HUES6 (cell line): ENCODE data around the gene SLC6A18.

Experiments used
- H3K27ac ChIP-seq: 2 replicates; pipeline ENCODE4 v1.7.0; 2013; ENCODE audit warnings: low read depth, mild to moderate bottlenecking, low read length, inconsistent platforms
- H3K27me3 ChIP-seq: 2 replicates; pipeline ENCODE4 v1.6.1; 2013; ENCODE audit warnings: low read length; ENCODE audit not compliant: control insufficient read depth, insufficient read depth
- H3K36me3 ChIP-seq: 2 replicates; pipeline ENCODE4 v1.6.1; 2013; ENCODE audit warnings: low read length; ENCODE audit not compliant: control insufficient read depth, insufficient read depth
- H3K4me1 ChIP-seq: 2 replicates; pipeline ENCODE4 v1.6.1; 2013; ENCODE audit warnings: low read length; ENCODE audit not compliant: control insufficient read depth, insufficient read depth
- H3K4me3 ChIP-seq: 2 replicates; pipeline ENCODE4 v1.5.1; 2013; ENCODE audit warnings: low read depth, low read length
- H3K9ac ChIP-seq: one replicate; pipeline ENCODE4 v1.6.1; 2013; ENCODE audit warnings: mild to moderate bottlenecking, low read length
- H3K9me3 ChIP-seq: 2 replicates; pipeline ENCODE4 v1.6.1; 2013; ENCODE audit warnings: low read depth, low read length; ENCODE audit not compliant: control insufficient read depth, insufficient read depth

The SLC6A18 gene

DNA sequence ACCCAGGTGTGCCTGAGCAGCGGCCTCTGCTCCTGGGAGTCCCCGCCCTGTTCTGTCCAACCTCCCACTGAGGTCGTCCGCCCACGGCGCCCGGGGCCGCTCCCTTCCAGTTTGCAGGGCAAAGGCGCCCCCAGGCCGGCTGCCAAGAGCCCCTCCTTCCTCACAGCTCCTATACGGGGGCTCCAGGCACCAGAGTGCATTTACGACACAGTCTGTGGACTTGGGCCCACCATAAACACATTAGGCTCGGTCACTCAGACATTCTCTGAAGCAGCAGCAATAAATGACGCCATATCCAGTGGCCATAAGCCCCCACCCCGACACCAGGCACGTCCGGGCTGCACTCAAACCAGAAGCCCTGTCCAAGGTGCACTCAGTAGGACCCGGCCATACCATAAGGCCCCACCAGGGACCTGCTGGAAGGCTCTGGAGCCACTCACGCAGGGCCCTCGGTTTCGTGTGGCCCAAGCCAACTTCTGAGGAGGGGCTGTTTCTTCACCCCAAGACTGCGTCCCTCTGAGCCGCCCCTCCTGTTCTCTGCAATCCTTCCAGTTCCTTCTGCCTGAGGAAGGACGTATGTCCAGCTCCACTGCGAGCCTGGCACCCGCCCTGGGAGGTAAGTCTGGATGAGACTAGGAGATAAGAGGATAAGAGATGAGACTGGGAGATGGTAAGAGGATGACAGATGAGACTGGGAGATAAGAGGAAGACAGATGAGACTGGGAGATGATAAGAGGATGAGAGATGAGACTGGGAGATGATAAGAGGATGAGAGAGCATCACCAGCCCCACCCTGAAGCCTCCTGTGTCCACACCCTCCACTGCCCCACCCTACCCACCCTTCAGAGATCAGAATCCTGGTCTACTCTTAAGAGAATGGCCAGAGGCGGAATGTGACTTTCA is 26.7 kb downstream of the SLC6A18 start:
- Histone ChIP-seq H3K4me1 (no peaks in the 10 kb centered on the region), H3K27ac (no peak overlapping the region), H3K9me3 (no peaks in the 10 kb centered on the region), H3K4me3 (no peak overlapping the region), H3K36me3 (no peaks in the 10 kb centered on the region), H3K9ac (no peak overlapping the region), H3K27me3 (peaks cover 11% of the 10 kb centered on the region; the same call in 1 of the 2 replicates)

DNA sequence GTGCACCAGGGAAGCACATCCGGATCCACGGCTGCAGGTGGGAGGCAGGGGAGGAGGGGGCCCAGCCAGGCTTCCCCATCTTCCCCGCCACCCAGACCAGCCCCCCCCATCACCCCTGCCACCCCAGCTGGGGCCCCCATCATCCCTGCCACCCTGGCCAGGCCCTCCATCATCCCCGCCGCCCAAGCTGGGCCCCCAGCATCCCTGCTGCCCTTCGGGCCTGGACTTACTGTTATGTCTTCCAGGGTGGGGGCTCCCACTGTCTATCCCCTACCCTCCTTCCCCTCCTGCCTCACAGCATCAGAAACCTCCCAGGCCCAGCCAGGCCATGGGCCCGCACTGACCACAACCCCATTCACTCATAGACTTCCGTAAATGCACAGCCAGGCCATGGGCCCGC is 27.5 kb downstream of the SLC6A18 start:
- H3K4me3 ChIP-seq: no peak overlapping the region
- H3K9ac ChIP-seq: no peak overlapping the region
- H3K36me3 ChIP-seq: no peaks in the 10 kb centered on the region; the same call in 1 of the 2 replicates
- peaks cover 4% of the 10 kb centered on the region; the same call in 1 of the 2 replicates for H3K27me3 ChIP-seq
- H3K27ac ChIP-seq: no peak overlapping the region
- no peaks in the 10 kb centered on the region for H3K9me3 ChIP-seq
- H3K4me1 ChIP-seq: no peaks in the 10 kb centered on the region

DNA sequence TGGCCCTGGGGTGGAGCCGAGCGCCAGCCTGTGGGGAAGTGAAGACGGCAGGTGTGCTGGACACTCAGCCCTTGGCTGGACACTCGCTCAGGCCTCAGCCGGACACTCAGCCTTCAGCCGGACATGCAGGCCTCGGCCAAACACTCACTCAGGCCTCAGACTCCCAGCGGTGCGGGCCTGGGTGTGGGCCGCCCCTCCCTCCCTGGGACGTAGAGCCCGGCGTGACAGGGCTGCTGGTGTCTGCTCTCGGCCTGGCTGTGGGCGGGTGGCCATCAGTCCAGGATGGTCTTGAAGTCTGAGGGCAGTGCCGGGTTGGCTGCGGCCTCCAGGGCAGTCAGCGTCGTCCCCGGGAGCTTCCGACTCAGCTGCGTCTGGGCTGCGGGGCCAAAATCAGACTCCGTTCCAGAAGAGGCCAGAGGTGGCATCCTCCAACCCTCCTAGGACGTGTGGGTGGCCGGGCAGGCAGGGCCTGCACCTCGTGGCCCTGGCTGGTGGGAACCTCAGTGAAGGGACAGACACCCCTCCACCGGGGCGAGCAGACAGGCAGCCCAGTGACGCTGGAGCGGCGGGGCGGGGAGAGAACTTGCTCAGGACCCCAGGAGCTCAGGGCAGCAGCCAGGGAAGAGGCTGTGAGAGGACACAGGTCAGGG is 28.4 kb downstream of the SLC6A18 start:
- no peak overlapping the region for H3K4me3 ChIP-seq
- no peaks in the 10 kb centered on the region; the same call in 1 of the 2 replicates for H3K36me3 ChIP-seq
- H3K4me1 ChIP-seq: no peaks in the 10 kb centered on the region
- peak overlapping the region; percentile 26; the same call in 1 of the 2 replicates for H3K27ac ChIP-seq
- H3K27me3 ChIP-seq: no peaks in the 10 kb centered on the region; the same call in 1 of the 2 replicates
- H3K9ac ChIP-seq: peak overlapping the region; percentile 11
- H3K9me3 ChIP-seq: no peaks in the 10 kb centered on the region

DNA sequence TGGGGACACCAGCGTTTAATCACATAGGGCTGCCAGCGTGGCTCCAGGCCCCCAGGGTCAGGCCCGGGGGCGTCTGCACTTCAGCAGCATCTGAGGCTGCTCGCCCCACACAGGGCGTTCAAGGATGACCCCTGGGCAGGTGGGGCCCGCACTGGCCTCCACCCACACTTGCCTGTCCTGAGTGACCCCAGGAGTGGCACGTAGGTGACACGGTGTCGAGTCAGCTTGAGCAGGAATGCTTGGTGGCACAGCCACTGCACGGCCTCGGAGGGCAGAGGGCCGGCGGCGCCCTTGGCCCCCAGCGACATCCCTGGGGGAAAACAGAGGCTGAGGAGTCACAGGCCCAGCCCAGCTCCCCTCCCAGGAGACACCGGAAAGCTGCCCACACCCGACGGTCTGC is 29.0 kb downstream of the SLC6A18 start:
- no peaks in the 10 kb centered on the region; the same call in 1 of the 2 replicates for H3K27me3 ChIP-seq
- H3K36me3 ChIP-seq: no peaks in the 10 kb centered on the region; the same call in 1 of the 2 replicates
- H3K4me1 ChIP-seq: no peaks in the 10 kb centered on the region
- no peak overlapping the region for H3K27ac ChIP-seq
- H3K4me3 ChIP-seq: no peak overlapping the region
- H3K9ac ChIP-seq: no peak overlapping the region
- H3K9me3 ChIP-seq: no peaks in the 10 kb centered on the region

DNA sequence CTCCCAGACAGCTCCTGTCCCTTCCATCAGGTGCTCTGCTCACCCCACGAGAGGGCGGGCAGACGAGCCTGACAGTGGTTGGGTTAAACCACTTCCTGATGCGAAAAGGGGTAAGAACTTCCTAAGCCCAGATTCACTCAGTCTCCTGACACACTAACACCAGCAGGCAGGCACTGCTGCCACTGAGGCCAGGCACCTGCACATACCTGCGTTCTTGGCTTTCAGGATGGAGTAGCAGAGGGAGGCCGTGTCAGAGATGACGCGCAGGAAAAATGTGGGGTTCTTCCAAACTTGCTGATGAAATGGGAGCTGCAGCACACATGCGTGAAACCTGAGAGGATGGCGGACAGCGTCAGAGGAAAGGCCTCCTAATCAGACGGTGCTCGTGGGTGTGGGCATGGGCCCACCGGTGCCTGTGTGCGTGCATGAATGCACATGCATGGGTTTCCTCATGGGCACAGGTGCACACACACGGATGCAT is 29.9 kb downstream of the SLC6A18 start:
- Histone ChIP-seq H3K4me1 (no peaks in the 10 kb centered on the region), H3K27ac (no peak overlapping the region), H3K4me3 (no peak overlapping the region), H3K9me3 (no peaks in the 10 kb centered on the region; the same call in 1 of the 2 replicates), H3K9ac (no peak overlapping the region), H3K36me3 (peaks cover 1% of the 10 kb centered on the region; the same call in 1 of the 2 replicates), H3K27me3 (no peaks in the 10 kb centered on the region)

DNA sequence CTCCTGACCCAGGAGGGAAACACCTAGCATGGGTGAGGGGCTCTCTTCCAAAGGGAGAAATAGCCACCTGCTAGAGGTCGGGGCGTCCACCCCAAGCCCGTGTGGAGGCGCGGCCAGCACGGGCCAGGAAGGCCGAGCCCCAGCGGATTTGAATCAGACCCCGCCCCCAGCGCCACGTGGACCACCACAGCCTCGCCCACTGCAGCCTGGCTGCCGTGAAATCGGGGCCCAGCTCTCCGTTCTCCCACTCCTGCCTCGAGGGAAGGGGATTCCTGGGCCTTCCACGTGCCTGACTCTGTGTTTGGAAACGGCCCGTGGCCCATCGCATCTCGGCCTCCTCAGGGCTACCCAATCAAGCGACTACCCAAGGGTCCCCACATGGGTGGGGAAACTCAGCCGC is 31.6 kb downstream of the SLC6A18 start:
- Histone ChIP-seq H3K9ac (no peak overlapping the region), H3K27me3 (no peaks in the 10 kb centered on the region), H3K27ac (no peak overlapping the region), H3K9me3 (peaks cover 5% of the 10 kb centered on the region; the same call in 1 of the 2 replicates), H3K4me1 (no peaks in the 10 kb centered on the region), H3K4me3 (no peak overlapping the region), H3K36me3 (peaks cover 12% of the 10 kb centered on the region; the same call in 1 of the 2 replicates)

DNA sequence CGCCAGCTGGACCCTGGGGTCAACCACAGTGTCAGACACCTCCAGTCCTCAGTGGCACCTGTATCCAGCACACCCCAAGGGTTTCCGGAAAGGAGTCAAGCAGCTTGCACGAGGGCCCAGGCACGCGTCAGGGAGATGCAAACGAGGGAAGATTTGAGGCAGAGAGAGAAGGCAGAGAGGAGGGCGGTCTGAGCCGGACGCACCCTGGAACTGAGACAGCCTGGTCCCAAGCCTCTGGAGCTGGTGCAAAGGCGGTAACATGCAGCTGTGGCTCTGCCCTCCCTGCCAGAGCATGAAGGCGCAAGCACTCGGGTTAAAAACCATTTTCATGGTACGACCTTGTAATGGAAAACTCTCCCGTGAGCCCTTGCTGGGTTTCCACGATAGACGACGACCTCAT is 32.2 kb downstream of the SLC6A18 start:
- Histone ChIP-seq H3K4me1 (no peaks in the 10 kb centered on the region), H3K9me3 (peaks cover 10% of the 10 kb centered on the region; the same call in 1 of the 2 replicates), H3K9ac (no peak overlapping the region), H3K36me3 (peaks cover 18% of the 10 kb centered on the region; the same call in 1 of the 2 replicates), H3K27me3 (no peaks in the 10 kb centered on the region), H3K4me3 (no peak overlapping the region), H3K27ac (no peak overlapping the region)

DNA sequence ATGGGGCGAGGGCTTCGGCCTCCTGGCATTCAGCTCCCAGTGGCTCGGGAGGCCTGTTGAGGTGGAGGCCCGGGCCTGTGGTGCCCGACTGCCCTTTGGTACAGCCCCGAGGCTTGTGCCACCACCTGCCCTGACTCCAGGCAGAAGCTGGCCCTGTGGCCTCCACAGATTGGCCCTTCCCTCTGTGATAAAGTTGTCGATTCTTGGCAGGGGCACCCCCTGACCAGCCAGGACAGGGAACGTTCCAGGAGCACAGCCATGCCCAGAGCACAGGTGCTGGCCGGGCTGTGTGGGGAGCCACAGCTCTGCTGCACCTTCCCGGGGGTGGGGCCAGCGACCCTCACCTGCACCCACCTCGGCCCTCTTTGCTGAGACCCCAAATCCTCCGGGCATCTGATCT is 32.7 kb downstream of the SLC6A18 start:
- H3K27ac ChIP-seq: no peak overlapping the region
- peaks cover 15% of the 10 kb centered on the region; the same call in 1 of the 2 replicates for H3K9me3 ChIP-seq
- H3K27me3 ChIP-seq: no peaks in the 10 kb centered on the region
- no peak overlapping the region for H3K9ac ChIP-seq
- H3K4me3 ChIP-seq: no peak overlapping the region
- H3K36me3 ChIP-seq: peaks cover 23% of the 10 kb centered on the region; the same call in 1 of the 2 replicates
- no peaks in the 10 kb centered on the region for H3K4me1 ChIP-seq

DNA sequence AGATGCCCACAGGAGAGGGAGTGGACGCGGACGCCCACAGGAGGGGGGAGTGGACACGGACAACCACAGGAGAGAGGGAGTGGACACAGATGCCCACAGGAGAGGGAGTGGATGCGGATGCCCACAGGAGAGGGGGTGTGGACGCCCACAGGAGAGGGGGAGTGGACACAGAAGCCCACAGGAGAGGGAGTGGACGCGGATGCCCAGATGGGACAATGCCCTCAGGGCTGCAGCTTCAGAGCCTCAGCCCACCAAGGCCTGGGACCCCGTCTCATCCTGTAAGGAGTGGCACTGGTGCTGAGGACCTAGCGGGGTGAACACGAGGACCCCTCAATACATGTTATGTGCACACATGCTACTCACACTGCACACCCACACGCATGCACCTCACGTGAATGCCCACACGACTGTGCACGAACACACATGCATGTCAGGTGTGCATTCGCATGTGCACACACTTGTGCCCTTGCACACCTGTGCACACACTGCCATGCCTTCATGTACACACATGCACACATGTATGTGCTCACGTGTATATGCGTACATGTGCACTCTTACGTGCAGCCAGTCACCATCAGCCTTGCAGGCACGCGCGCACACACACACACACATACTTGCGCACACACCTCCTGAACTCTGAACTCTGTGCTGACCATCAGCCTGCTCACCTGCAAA is 34.8 kb downstream of the SLC6A18 start:
- no peak overlapping the region for H3K9ac ChIP-seq

DNA sequence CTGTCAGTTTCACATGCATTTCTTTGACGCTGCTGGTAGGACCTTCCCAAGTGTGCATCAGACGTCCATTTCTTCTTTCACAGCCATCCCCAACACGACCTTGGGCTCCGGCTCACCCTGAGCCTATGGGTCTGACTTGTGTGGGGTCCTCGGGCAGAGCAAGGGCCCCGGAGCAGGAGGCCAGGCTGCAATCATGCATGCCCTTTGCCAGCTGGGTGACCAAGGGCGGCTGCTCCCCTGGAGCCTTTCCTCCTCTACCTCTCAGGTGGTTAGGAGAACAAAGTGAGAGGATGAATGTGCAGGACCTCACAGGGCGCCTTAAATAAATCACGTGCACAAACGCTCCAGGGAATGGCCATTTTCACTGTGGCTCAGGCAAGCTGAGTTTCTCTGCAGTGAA is 36.5 kb downstream of the SLC6A18 start:
- H3K36me3 ChIP-seq: peaks cover 54% of the 10 kb centered on the region; the same call in 1 of the 2 replicates
- H3K27ac ChIP-seq: no peak overlapping the region
- H3K4me1 ChIP-seq: no peaks in the 10 kb centered on the region; the same call in 1 of the 2 replicates
- H3K9ac ChIP-seq: no peak overlapping the region
- no peak overlapping the region for H3K4me3 ChIP-seq
- peaks cover 22% of the 10 kb centered on the region; the same call in 1 of the 2 replicates for H3K9me3 ChIP-seq
- no peaks in the 10 kb centered on the region for H3K27me3 ChIP-seq

More for the DNA sequence above, 34.8 kb downstream of the SLC6A18 start:
- H3K27me3 ChIP-seq: no peaks in the 10 kb centered on the region
- peaks cover 39% of the 10 kb centered on the region; the same call in 1 of the 2 replicates for H3K36me3 ChIP-seq
- H3K27ac ChIP-seq: no peak overlapping the region
- no peak overlapping the region for H3K4me3 ChIP-seq
- peaks cover 22% of the 10 kb centered on the region; the same call in 1 of the 2 replicates for H3K9me3 ChIP-seq
- no peaks in the 10 kb centered on the region; the same call in 1 of the 2 replicates for H3K4me1 ChIP-seq
